GM19193 (cell line): ENCODE measurements around the gene GALNT18.

ENCODE experiments used
- POLR2A ChIP-seq: IDR thresholded peaks from 4 replicates; pipeline ENCODE4 v1.6.1; 2011; ENCODE audit not compliant: insufficient read depth, insufficient read length; ENCODE audit errors: extremely low read depth

The GALNT18 gene

GRCh38 chr11:11491014-11491413 lies 130.8 kb downstream of the GALNT18 start:
- no peak for TF ChIP-seq POLR2A

- TF ChIP-seq POLR2A = no peak
Observed at GRCh38 chr11:11486423-11486822, 135.4 kb downstream of the GALNT18 start.

- no peak for TF ChIP-seq POLR2A
Observed at GRCh38 chr11:11486002-11486401, 135.8 kb downstream of the GALNT18 start.

DNA sequence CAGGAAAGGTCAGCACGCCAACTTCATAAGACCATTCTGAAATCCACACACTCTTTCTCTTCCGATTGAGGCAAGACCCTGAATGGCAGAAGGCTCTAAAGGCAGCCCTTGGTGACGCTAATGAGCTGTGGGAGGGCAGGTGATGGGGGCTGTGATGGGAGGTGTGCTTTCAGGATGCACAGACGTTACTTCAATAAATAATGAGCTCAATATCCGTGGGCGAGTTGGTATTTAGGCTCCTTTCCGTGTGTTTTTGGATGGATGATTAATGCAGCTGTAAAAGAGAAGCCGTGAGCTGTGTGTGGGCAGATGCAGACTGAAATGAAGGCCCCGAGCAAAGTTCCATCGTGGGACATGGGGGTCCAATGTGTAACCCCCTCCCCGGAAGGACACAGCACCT lies 138.2 kb downstream of the GALNT18 start:
- no peak for TF ChIP-seq POLR2A

DNA sequence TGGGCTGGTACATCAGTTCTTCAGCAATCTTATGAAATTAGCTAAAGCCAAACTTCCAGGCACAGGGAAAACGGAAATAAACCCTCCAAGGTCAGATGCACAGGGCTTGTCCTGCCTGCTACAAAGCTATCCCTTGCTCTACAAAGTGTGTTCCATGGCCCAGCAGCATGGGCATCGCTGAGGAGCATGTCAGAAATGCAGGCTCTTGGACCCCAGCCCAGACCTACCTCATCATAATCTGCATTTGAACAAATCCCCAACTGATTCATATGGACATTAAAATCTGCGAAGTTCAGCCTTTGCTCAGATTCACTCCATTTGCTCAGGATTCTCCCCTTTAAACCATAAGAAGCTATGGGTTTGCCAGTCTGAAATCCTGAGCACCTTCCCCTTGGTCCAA lies 139.1 kb downstream of the GALNT18 start:
- TF ChIP-seq POLR2A = no peak

GRCh38 chr11:11481371-11481770 lies 140.4 kb downstream of the GALNT18 start:
- no peak for TF ChIP-seq POLR2A

DNA sequence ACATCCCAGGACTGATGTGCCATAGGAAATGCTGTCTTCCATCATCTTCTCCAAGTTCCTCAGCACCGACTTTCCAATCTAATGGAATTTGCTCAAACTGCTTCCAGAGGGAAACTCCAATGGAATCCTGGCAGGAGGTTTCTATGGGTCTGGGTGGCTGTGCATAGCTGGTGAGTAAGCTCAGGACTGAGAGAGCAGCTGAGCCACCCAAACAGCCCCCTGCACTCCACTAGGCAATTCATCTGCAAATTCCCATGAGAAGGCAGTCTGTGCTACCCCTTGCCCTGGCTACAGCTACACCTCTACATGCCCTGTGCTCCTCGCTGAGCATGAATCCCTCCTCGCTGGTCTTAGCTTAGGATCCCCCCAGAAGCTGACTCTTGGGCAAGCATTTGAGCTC lies 140.8 kb downstream of the GALNT18 start:
- no peak for TF ChIP-seq POLR2A

DNA sequence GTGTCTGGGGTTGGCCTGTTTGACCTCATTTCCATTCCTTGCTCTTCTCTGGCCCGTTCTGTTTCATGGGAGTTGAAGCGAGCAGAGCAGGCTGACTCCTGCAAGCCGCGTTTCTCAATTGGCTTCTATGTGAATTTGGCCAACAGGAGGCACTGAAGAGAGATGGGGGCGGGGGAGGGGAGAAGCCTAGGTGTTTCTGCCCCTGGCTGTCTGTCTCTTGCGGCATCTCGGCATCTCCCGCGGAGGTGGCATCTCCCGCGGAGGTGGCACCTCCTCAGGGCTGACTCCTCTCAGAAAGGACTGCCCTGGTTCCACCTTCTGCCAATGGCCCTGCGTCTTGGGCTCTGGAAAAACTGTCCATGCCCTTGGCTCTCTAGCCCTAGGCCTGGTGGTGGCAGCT lies 143.1 kb downstream of the GALNT18 start:
- TF ChIP-seq POLR2A = no peak

DNA sequence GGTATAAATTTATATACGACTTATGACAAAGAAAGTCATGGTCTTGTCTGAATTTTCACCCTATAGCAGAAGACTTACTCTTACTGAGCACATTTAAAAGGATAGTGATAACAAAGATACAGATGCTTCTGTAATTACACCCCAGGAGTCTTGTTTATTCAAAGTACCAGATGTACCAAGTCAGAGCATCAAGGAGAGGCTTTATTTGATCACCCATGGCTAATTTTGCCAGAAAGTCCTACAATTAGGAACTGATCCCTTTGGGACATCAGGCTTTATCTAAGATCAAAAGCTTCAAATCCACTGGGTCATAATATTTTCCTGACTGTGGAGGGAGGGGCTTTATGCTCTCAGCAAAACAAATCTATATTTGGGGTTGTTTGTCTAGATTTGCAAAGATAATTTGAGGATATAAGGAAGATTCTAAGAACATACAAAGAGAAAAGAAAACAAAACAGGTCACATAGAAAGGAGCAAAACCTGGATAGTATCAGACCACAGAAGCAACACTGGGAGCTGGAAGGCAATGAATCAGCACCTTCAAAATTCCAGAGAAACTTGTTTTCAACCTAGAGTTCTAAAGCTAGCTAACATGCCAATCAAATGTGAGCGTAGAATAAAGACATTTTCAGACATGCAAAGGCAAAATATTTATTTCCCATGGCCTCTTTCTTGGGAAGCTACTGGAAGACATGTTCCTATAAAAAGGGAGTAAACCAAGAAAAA lies 143.9 kb downstream of the GALNT18 start:
- TF ChIP-seq POLR2A = no peak

GRCh38 chr11:11476971-11477645 lies 144.7 kb downstream of the GALNT18 start:
- no peak for TF ChIP-seq POLR2A

DNA sequence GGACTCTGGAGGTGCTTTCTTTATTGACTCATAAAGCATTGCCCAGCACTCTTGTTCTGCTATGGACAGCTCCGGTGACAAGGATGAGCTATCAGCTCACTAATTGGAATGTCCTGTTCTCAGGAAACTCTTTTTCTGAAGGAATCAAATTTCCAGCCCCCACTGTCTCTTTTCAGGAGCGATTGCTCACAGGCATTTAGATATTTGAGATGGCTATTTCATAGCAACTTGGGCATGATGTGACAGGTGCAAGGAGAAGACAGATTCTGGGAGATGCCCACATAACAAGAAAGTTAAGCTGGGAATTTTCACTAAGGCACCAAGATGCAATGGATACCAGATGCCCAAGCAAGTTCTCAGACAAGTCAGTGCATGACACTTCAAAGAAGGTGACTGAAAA lies 145.3 kb downstream of the GALNT18 start:
- TF ChIP-seq POLR2A = no peak

DNA sequence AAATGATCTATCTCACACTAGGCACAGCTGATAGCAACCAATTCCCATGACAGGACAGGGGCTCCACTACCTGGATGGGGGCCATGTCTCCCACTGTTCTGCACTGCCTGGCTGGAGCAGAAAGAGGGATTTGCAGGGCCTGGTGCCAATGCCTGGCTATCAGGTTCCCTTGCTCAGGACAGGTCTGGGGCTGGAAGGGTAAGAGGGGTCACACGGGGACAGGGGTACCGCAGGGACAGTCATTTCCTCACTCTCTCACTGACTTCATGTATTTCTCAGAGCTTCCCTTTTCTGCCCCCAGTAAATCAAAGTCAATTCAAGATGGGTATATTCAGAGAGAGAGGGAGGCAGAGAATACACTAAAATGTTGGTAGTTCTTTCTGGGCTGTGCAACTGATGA lies 149.7 kb downstream of the GALNT18 start:
- TF ChIP-seq POLR2A = no peak

GRCh38 chr11:11471201-11471600 lies 150.6 kb downstream of the GALNT18 start:
- no peak for TF ChIP-seq POLR2A

DNA sequence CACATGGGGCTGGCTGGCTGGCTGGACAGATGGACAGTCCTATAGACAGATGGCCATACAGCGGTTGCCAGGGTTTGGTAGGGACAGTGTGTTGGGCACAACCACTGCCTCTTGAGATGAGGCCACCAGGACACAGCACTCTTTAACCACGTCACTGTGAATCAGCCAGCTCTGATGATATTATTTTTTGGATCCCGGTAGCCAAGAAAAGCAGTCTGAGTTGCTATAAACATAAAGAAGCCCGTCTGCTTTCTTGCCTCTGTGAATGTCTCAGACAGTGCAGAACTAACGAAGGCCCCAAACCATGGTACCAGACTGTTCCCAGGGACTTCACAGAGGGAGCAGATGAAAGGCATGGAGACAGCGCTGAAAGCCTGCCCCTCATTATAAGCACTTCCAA lies 152.9 kb downstream of the GALNT18 start:
- no peak for TF ChIP-seq POLR2A

GRCh38 chr11:11467312-11467711 lies 154.5 kb downstream of the GALNT18 start:
- TF ChIP-seq POLR2A = no peak

DNA sequence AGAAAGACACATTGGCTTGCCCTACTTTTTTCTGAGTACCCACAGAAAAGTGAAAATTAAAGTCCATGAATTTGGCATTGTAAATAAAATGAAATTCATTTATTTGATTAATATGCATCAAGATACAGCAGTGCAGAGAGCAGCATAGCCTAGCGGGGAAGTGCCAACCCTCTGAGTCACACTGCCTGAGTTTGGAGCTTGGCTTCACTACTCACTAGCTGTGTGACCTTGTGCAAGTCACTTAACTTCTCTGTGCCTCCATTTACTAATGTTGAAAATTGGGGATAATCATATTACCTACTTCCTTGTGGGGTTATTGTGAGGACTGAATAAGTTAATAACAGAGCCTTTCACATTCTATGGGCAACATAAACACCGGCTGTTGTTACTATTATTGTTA lies 157.2 kb downstream of the GALNT18 start:
- no peak for TF ChIP-seq POLR2A

DNA sequence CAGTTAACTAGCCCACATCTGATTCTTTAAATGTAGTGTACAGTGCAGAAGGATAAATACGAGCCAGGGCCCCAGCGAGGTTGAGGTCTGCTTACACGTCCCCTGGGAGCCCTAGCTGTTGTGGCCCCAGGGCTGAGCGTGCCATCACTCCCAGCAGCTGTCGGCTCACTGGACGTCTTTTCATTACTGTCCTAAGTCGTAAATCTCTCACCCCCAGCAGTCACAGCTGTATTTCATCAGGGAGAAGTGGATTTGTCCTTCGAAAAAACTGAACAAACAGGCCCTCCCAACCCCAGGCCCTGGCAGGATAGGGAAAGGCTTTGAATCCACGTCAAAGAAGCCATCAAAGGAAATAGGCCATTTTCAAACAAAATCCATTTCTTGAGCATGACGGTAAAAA lies 158.4 kb downstream of the GALNT18 start:
- TF ChIP-seq POLR2A = no peak

- no peak for TF ChIP-seq POLR2A
Observed at GRCh38 chr11:11461473-11461872, 160.3 kb downstream of the GALNT18 start.

DNA sequence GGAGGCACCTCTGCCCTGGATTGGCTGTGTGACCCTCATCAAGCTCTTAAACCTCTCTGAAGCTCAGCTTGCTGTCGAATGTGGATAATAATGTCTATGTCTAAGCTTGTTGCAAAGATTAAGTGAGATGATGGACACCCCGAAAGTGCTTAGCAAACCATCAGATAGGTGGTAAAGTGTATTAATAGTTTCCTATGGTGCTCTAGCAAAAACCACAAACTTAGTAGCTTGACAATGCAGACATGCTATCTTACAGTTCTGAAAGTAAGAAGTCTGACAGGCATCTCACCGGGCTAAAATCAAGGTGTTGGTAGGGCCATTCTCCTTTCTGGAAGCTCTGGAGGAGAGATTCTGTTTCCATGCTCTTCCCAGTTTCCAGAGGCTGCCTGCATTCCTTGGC lies 162.2 kb downstream of the GALNT18 start:
- TF ChIP-seq POLR2A = no peak
